ENCODE data around the gene EEFSEC. TPM values are rescaled to one million over a fixed set of nuclear protein-coding genes. Genes with fewer than 3 reads are reported as not detected.

The EEFSEC gene
- total and polyA plus RNA-seq, 2 of the 8 experiments (the other 6 are each of a cell fraction or from before 2014, with no cell fraction given), result 13.1 to 19.8 TPM

DNA sequence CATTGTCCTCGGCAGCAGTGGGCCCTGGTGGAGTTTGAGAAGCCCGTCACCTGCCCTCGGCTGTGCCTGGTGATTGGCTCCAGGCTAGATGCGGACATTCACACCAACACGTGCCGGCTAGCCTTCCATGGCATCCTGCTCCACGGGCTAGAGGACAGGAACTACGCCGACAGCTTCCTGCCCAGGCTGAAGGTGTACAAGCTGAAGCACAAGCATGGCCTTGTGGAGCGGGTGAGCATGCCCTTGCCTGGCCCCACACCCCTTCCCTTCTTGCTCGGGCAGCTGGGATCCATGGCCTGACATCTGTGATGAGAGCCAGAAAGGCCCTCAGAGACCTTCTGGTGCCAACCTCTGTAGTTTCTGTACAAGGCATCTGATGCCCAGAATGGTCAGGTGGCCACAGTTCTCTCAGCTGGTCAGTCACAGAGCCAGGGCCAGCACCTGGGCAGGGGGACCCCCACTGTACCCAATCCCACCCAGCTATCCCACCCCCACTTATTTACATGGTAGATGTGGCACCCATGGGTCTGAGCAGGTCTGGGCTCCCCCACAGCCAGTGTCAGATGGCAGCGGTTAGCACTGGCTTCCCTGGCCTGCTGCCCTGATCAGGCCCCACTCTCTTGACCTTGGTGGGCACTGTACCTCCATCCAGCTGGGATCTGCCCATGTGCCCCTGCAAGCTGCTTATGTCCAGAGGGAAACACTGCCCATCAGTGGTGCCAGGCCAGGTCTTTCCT, 188.5 kb downstream of the EEFSEC start:
- no peak overlapping the region for H2AK5ac ChIP-seq (ENCODE audit: low read depth, low read length)
- no peak overlapping the region for H3K23ac ChIP-seq (ENCODE audit: insufficient read length)
- 93% methylated on average over 12 of the region's 12 CpGs; no CpG with 5 or more reads in 1 of the 2 experiments for WGBS, 2 experiments (ENCODE audit: extremely low coverage in 1 of 2, insufficient coverage in 1 of 2, insufficient read length in 1 of 2, insufficient replicate concordance in 2 of 2, low coverage in 1 of 2, low lambda C conversion rate in 2 of 2, missing lambda C conversion rate in 1 of 2)
- no peak overlapping the region for H3K56ac ChIP-seq (replicated peaks; ENCODE audit: insufficient read length, low read depth, low read length)
- no peaks in the 10 kb centered on the region for H3K79me1 ChIP-seq (ENCODE audit: low read depth, low read length)
- H2BK5ac ChIP-seq (ENCODE audit: low read depth, low read length), result 0 out of 2 replicates have a peak overlapping the region, but pooled peaks have one; percentile 15
- H2BK20ac ChIP-seq (ENCODE audit: low read length), result no peak overlapping the region
- no peak overlapping the region for H2BK12ac ChIP-seq (ENCODE audit: low read depth, low read length)
- no peak overlapping the region for H4K8ac ChIP-seq (ENCODE audit: extremely low read depth, insufficient read depth, low read length)
- ChIA-PET CTCF (ENCODE audit: partially characterized antibody) (interaction anchor here (1.9 to 2.3 kb wide), 2 partner anchors 8 to 67 kb away, joined by 5 to 9 read pairs; no protein-coding TSS in a partner anchor), POLR2A (ENCODE audit: partially characterized antibody) (no interaction called here)
- H3K9me3 ChIP-seq (ENCODE audit: insufficient read depth in 2 of 2, low read depth in 1 of 2, low read length in 1 of 2), result no peaks in the 10 kb centered on the region
- H3K4me1 ChIP-seq (replicated peaks in 1 of 4; ENCODE audit: control insufficient read depth in 3 of 4, insufficient read depth in 4 of 4, low read length in 3 of 4), result no peaks in the 10 kb centered on the region; a peak in 1 of 7 replicates
- no peak overlapping the region for H3K4ac ChIP-seq (replicated peaks; ENCODE audit: insufficient read length, low read depth, low read length)
- no peak overlapping the region for H4K5ac ChIP-seq (ENCODE audit: insufficient read length, low read depth, low read length)
- DNase-seq (ENCODE audit: low read depth in 1 of 2, low spot score in 2 of 2) (no peak), FAIRE-seq (no peak)
- no peak overlapping the region for H3K27ac ChIP-seq (ENCODE audit: low read depth, low read length)
- no peak overlapping the region for H2BK120ac ChIP-seq (replicated peaks; ENCODE audit: low read depth, low read length)
- H3K9ac ChIP-seq (replicated peaks in 1 of 4; ENCODE audit: extremely low read depth in 1 of 4, low read depth in 3 of 4, low read length in 3 of 4), result no peak overlapping the region
- no peak overlapping the region for H4K91ac ChIP-seq (replicated peaks; ENCODE audit: insufficient read length, low read length)
- no peak overlapping the region for H3K14ac ChIP-seq (ENCODE audit: insufficient read length)
- H3K36me3 ChIP-seq (ENCODE audit: control insufficient read depth in 2 of 4, insufficient read depth in 4 of 4, low read length in 3 of 4), result no peaks in the 10 kb centered on the region
- no peak overlapping the region for H2BK15ac ChIP-seq (ENCODE audit: low read length)
- no peak overlapping the region for H3K4me2 ChIP-seq (ENCODE audit: insufficient read depth in 1 of 2, low read depth in 2 of 2, low read length in 2 of 2)
- no peaks in the 10 kb centered on the region for H3K23me2 ChIP-seq (ENCODE audit: low read depth, low read length)
- H2AFZ ChIP-seq (ENCODE audit: low read length), result no peak overlapping the region
- H3K27me3 ChIP-seq (replicated peaks in 1 of 4; ENCODE audit: control insufficient read depth in 3 of 4, extremely low read depth in 1 of 4, insufficient read depth in 3 of 4, low read length in 3 of 4), result no peaks in the 10 kb centered on the region
- H4K20me1 ChIP-seq (replicated peaks in 1 of 2; ENCODE audit: control insufficient read depth in 1 of 2, insufficient read depth in 2 of 2, low read length in 2 of 2), result no peaks in the 10 kb centered on the region
- H3K79me2 ChIP-seq (ENCODE audit: control insufficient read depth in 1 of 2, insufficient read depth in 2 of 2, low read length in 2 of 2), result no peaks in the 10 kb centered on the region
- H3K4me3 ChIP-seq (ENCODE audit: extremely low read depth in 1 of 4, insufficient read depth in 2 of 4, low read depth in 3 of 4, low read length in 4 of 4), result no peak overlapping the region
- H3K18ac ChIP-seq (ENCODE audit: extremely low read depth, low read length), result no peak overlapping the region
